RWPE2 (cell line): ENCODE measurements around the gene ELOB.

ENCODE experiments used
- ATAC-seq: fragments of 200-7000 bp; cut with Tn5 transposase; 3 replicates; pipeline ENCODE4 v1.9.1; 2021; ENCODE audit warnings: low read depth
- DNase-seq: peaks from one replicate; pipeline ENCODE4 v3.0.0-alpha.2; 2020; ENCODE audit warnings: low spot score
- H3K27ac ChIP-seq: fragments of 450-650 bp; 2 replicates; pipeline ENCODE4 v1.5.1; 2017; ENCODE audit warnings: mild to moderate bottlenecking; ENCODE audit not compliant: poor library complexity, severe bottlenecking
- H3K27me3 ChIP-seq: fragments of 250-450 bp; sonication (Bioruptor Pico); 2 replicates; pipeline ENCODE4 v1.5.1; 2021; ENCODE audit warnings: mild to moderate bottlenecking, moderate library complexity; ENCODE audit not compliant: insufficient read depth, poor library complexity, severe bottlenecking
- H3K36me3 ChIP-seq: fragments of 250-450 bp; sonication (Bioruptor Pico); 2 replicates; pipeline ENCODE4 v1.5.1; 2020; ENCODE audit warnings: low read depth, mild to moderate bottlenecking, moderate library complexity
- H3K4me1 ChIP-seq: fragments of 250-450 bp; sonication (Bioruptor Pico); 2 replicates; pipeline ENCODE4 v1.5.1; 2021; ENCODE audit warnings: mild to moderate bottlenecking, moderate library complexity; ENCODE audit not compliant: insufficient read depth, poor library complexity, severe bottlenecking
- H3K4me3 ChIP-seq: fragments of 250-450 bp; sonication (Bioruptor Pico); 2 replicates; pipeline ENCODE4 v1.5.1; 2021; ENCODE audit warnings: mild to moderate bottlenecking, moderate library complexity; ENCODE audit not compliant: severe bottlenecking
- H3K9me3 ChIP-seq: fragments of 250-450 bp; sonication (Bioruptor Pico); 2 replicates; pipeline ENCODE4 v1.5.1; 2021; ENCODE audit warnings: mild to moderate bottlenecking, moderate library complexity; ENCODE audit not compliant: severe bottlenecking
- CTCF ChIP-seq: fragments of 450-650 bp; IDR thresholded peaks from one replicate; pipeline ENCODE4 v1.5.1; 2017; ENCODE audit warnings: mild to moderate bottlenecking, moderate library complexity; ENCODE audit not compliant: poor library complexity, severe bottlenecking

Gene ELOB

GRCh38 chr16:2753733-2754020, 23.4 kb downstream of the ELOB start:
- Histone ChIP-seq H3K27me3 (no peaks in the 10 kb centered on the region), H3K9me3 (no peaks in the 10 kb centered on the region), H3K36me3 (peaks cover 55% of the 10 kb centered on the region), H3K27ac (peak overlapping the region; percentile 86), H3K4me1 (peaks cover 18% of the 10 kb centered on the region), H3K4me3 (peak overlapping the region; percentile 97)
- no peak for ATAC-seq
- no peak for TF ChIP-seq CTCF
- no peak for DNase-seq

GRCh38 chr16:2752850-2753732, 24.0 kb downstream of the ELOB start:
- H3K4me3 ChIP-seq: peak overlapping the region; percentile 97
- H3K27me3 ChIP-seq: no peaks in the 10 kb centered on the region
- peak overlapping the region; percentile 86 for H3K27ac ChIP-seq
- H3K9me3 ChIP-seq: no peaks in the 10 kb centered on the region
- H3K36me3 ChIP-seq: peaks cover 49% of the 10 kb centered on the region
- no peak for DNase-seq
- H3K4me1 ChIP-seq: peaks cover 18% of the 10 kb centered on the region
- ATAC-seq: peak; percentile 57
- TF ChIP-seq CTCF: no peak

GRCh38 chr16:2752035-2752849, 24.8 kb downstream of the ELOB start, which contains the start of gene SRRM2:
TSS of gene SRRM2 (plus strand) at chr16:2752638. CDS start at chr16:2756365, 3,727 bp downstream.
- Histone ChIP-seq H3K4me1 (peaks cover 18% of the 10 kb centered on the region), H3K9me3 (no peaks in the 10 kb centered on the region), H3K36me3 (peaks cover 41% of the 10 kb centered on the region), H3K27me3 (no peaks in the 10 kb centered on the region), H3K27ac (peak within 1 kb of the TSS; percentile 86), H3K4me3 (peak within 1 kb of the TSS; percentile 97)
- DNase-seq: peak; percentile 93
- ATAC-seq: peak; percentile 86
- no peak for TF ChIP-seq CTCF

GRCh38 chr16:2751577-2752034, 25.5 kb downstream of the ELOB start:
- no peak for DNase-seq
- peaks cover 34% of the 10 kb centered on the region for H3K36me3 ChIP-seq
- no peaks in the 10 kb centered on the region for H3K9me3 ChIP-seq
- peak overlapping the region; percentile 86 for H3K27ac ChIP-seq
- peaks cover 18% of the 10 kb centered on the region for H3K4me1 ChIP-seq
- no peak for ATAC-seq
- no peak for TF ChIP-seq CTCF
- no peaks in the 10 kb centered on the region for H3K27me3 ChIP-seq
- H3K4me3 ChIP-seq: peak overlapping the region; percentile 97
